ENCODE data around the gene ATAD5.

ATAD5 gene

DNA sequence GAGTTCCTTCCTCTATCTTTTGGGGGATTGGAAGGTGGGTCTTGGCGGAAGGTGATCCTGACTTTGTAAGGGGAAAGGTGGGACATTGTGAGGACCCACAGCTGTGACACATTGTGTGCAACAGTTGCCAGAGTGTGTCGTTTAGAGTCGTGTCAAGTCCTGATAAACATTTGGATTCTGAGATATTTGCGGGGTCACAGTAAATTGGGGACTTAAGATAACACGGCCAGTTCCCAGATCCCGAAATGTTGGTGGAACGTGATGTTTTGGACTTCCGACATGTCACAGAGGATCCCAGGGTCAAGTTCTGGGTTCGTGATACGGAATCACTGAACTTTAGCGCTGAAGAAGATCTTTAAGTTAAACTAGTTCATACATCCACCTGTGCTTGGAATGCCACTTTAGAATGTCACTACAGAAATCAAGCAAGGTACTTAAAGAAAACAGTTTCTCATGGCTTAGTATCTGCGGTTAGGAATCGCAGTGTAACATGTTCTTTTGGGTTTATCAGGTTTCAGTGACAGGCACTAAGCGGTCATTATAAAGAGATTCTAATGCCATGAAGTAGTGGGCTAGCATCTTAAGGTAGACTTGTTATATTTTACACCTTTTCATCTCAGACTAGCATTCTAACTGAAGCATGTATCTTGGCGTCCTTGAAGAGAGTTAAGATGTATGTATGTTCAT lies 815 bp downstream of the ATAD5 start:
- no peak for TF ChIP-seq EZH2phosphoT487 (IDR thresholded peaks at IDR 0.05; ENCODE audit: low read depth)
- TF ChIP-seq, protein P1, sequence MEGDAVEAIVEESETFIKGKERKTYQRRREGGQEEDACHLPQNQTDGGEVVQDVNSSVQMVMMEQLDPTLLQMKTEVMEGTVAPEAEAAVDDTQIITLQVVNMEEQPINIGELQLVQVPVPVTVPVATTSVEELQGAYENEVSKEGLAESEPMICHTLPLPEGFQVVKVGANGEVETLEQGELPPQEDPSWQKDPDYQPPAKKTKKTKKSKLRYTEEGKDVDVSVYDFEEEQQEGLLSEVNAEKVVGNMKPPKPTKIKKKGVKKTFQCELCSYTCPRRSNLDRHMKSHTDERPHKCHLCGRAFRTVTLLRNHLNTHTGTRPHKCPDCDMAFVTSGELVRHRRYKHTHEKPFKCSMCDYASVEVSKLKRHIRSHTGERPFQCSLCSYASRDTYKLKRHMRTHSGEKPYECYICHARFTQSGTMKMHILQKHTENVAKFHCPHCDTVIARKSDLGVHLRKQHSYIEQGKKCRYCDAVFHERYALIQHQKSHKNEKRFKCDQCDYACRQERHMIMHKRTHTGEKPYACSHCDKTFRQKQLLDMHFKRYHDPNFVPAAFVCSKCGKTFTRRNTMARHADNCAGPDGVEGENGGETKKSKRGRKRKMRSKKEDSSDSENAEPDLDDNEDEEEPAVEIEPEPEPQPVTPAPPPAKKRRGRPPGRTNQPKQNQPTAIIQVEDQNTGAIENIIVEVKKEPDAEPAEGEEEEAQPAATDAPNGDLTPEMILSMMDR (IDR thresholded peaks at IDR 0.05; ENCODE audit: low read depth, low read length), result no peak
- H3K79me2 ChIP-seq (ENCODE audit: low read length), result peaks cover 41% of the 10 kb centered on the region
- peaks cover 9% of the 10 kb centered on the region for H4K20me1 ChIP-seq (ENCODE audit: insufficient read depth, low read length)
- peak overlapping the region; percentile 48; the same call in 1 of the 2 replicates for H2AFZ ChIP-seq (ENCODE audit: low read depth, low read length)
- H3K4me1 ChIP-seq (ENCODE audit: low read length), result peaks cover 15% of the 10 kb centered on the region
- H3K36me3 ChIP-seq (replicated peaks; ENCODE audit: low read depth, low read length), result peaks cover 29% of the 10 kb centered on the region
- no peaks in the 10 kb centered on the region for H3K9me3 ChIP-seq (ENCODE audit: insufficient read depth, low read length)
- H3K9ac ChIP-seq (ENCODE audit: low read length), result peak overlapping the region; percentile 90
- no peaks in the 10 kb centered on the region for H3K27me3 ChIP-seq (ENCODE audit: low read depth, low read length)
- H3K4me2 ChIP-seq (ENCODE audit: low read length), result peak overlapping the region; percentile 87
- H3K27ac ChIP-seq (ENCODE audit: low read length), result peak overlapping the region; percentile 52
- peak overlapping the region; percentile 85 for H3K4me3 ChIP-seq (ENCODE audit: low read length)

DNA sequence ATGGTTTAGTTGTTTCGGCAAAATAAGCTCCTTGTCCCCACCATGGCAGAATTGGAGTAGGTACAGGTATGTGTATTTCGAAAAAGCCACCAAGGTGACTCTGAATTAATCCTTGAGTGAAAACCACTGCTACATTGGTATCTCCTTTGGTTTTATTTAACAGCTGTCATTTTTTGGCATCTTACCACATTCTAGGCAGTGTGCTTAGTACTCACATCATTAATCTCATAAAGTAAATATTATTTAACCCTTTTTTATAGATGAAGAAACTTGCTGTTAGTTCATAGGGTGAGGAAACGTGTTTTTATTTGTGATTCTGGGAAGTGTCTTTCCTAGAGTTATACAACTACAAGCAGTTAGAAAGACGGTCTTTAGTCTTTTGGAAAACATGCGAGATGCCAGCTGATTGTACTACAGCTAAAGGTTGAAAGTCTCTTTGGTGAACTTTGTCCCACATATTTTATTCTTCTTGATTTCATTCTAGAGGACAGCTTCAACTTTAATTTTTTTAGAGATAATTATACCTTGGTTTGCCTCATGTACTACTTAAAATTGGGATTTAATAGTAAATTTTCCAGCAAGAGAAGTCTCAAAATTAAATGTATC lies 6.5 kb downstream of the ATAD5 start:
- Histone ChIP-seq H3K9me3 (ENCODE audit: insufficient read depth, low read length) (no peaks in the 10 kb centered on the region), H2AFZ (ENCODE audit: low read depth, low read length) (no peak overlapping the region), H3K27me3 (ENCODE audit: low read depth, low read length) (no peaks in the 10 kb centered on the region), H4K20me1 (ENCODE audit: insufficient read depth, low read length) (no peaks in the 10 kb centered on the region; the same call in 1 of the 2 replicates), H3K4me3 (ENCODE audit: low read length) (no peak overlapping the region), H3K9ac (ENCODE audit: low read length) (no peak overlapping the region), H3K27ac (ENCODE audit: low read length) (no peak overlapping the region), H3K79me2 (ENCODE audit: low read length) (peaks cover 26% of the 10 kb centered on the region), H3K4me2 (ENCODE audit: low read length) (no peak overlapping the region), H3K4me1 (ENCODE audit: low read length) (peaks cover 2% of the 10 kb centered on the region; the same call in 1 of the 2 replicates), H3K36me3 (replicated peaks; ENCODE audit: low read depth, low read length) (peaks cover 56% of the 10 kb centered on the region)
- TF ChIP-seq, protein P1 (IDR thresholded peaks at IDR 0.05; ENCODE audit: low read depth, low read length), result no peak
- no peak for TF ChIP-seq EZH2phosphoT487 (IDR thresholded peaks at IDR 0.05; ENCODE audit: low read depth)

DNA sequence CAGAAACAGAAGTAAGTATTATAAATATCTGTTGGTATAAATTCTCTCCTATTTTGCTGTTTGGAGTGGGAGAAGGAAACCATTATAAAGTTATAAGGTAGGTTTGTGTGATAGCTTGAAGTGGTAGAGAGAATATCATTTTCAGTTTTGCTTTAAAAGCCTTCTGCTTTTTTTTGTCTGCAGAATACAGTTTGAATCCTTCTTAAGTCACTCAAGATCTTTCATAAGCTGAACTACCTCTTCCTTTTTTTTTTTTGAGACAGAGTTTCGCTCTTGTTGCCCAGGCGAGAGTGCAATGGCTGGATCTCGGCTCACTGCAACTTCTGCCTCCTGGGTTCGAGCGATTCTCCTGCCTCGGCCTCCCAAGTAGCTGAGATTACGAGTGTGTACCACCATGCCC lies 9.0 kb downstream of the ATAD5 start:
- Histone ChIP-seq H4K20me1 (ENCODE audit: insufficient read depth, low read length) (no peaks in the 10 kb centered on the region), H3K4me1 (ENCODE audit: low read length) (no peaks in the 10 kb centered on the region), H3K27ac (ENCODE audit: low read length) (no peak overlapping the region), H3K79me2 (ENCODE audit: low read length) (peaks cover 2% of the 10 kb centered on the region), H3K36me3 (replicated peaks; ENCODE audit: low read depth, low read length) (peaks cover 42% of the 10 kb centered on the region), H3K4me3 (ENCODE audit: low read length) (no peak overlapping the region), H3K9me3 (ENCODE audit: insufficient read depth, low read length) (no peaks in the 10 kb centered on the region), H3K27me3 (ENCODE audit: low read depth, low read length) (no peaks in the 10 kb centered on the region), H3K9ac (ENCODE audit: low read length) (no peak overlapping the region), H3K4me2 (ENCODE audit: low read length) (no peak overlapping the region), H2AFZ (ENCODE audit: low read depth, low read length) (no peak overlapping the region)
- TF ChIP-seq EZH2phosphoT487 (IDR thresholded peaks at IDR 0.05; ENCODE audit: low read depth), result no peak
- TF ChIP-seq, protein P1 (IDR thresholded peaks at IDR 0.05; ENCODE audit: low read depth, low read length), result no peak

DNA sequence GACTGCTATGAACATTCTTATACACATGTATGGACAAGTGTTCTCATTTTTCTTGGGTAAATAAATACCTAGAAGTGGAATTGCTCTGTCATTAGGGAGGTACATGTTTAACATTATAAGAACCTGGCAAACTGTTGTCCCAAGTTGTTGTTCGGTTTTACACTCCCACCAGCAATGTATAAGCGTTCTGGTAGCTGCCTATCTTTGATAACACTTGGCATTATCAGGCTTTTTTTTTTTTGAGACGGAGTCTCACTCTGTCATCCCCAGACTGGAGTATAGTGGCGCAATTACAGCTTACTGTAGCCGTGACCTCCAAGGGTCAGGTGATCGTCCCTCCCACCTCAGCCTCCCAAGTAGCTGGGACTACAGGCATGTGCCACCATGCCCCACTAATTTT lies 16.3 kb downstream of the ATAD5 start:
- Histone ChIP-seq H3K27me3 (ENCODE audit: low read depth, low read length) (no peaks in the 10 kb centered on the region), H3K4me3 (ENCODE audit: low read length) (no peak overlapping the region), H3K36me3 (replicated peaks; ENCODE audit: low read depth, low read length) (peaks cover 23% of the 10 kb centered on the region), H3K27ac (ENCODE audit: low read length) (no peak overlapping the region), H3K9ac (ENCODE audit: low read length) (no peak overlapping the region), H2AFZ (ENCODE audit: low read depth, low read length) (no peak overlapping the region), H3K79me2 (ENCODE audit: low read length) (no peaks in the 10 kb centered on the region), H4K20me1 (ENCODE audit: insufficient read depth, low read length) (no peaks in the 10 kb centered on the region), H3K4me2 (ENCODE audit: low read length) (no peak overlapping the region), H3K9me3 (ENCODE audit: insufficient read depth, low read length) (no peaks in the 10 kb centered on the region), H3K4me1 (ENCODE audit: low read length) (no peaks in the 10 kb centered on the region)
- TF ChIP-seq EZH2phosphoT487 (IDR thresholded peaks at IDR 0.05; ENCODE audit: low read depth), result no peak
- TF ChIP-seq, protein P1 (IDR thresholded peaks at IDR 0.05; ENCODE audit: low read depth, low read length), result no peak

Measured in OCI-LY3 (cell line).